Keratinocyte (primary cell): ENCODE results near the gene CABP4. TPM values are rescaled to one million over a fixed set of nuclear protein-coding genes. Genes with fewer than 3 reads are reported as not detected.

ENCODE experiments used
- DNase-seq: peaks from one replicate; pipeline ENCODE4 v3.0.0-alpha.2; 2011; ENCODE audit warnings: low read depth, missing footprints, low spot score
- FAIRE-seq: peaks from 2 replicates; lab custom pipeline; 2011; peaks lifted over from hg19 to GRCh38; lab: Jason Lieb, UNC
- H2AFZ ChIP-seq: 2 replicates; pipeline ENCODE4 v1.6.0; 2012; ENCODE audit warnings: low read length, control low read depth, inconsistent platforms; ENCODE audit not compliant: control insufficient read depth
- H3K27ac ChIP-seq: 2 replicates; pipeline ENCODE4 v1.5.1; 2011; ENCODE audit warnings: low read length; ENCODE audit not compliant: control insufficient read depth, insufficient read depth
- H3K27me3 ChIP-seq: 3 replicates; pipeline ENCODE4 v1.6.0; 2011; ENCODE audit warnings: low read length; ENCODE audit not compliant: control insufficient read depth, insufficient read depth; ENCODE audit errors: extremely low read depth
- H3K36me3 ChIP-seq, 2 experiments: 2 replicates in 1 of 2; 3 replicates in 1 of 2; pipeline ENCODE4 v1.5.1; 2011; ENCODE audit warnings: low read length in 2 of 2, mild to moderate bottlenecking in 1 of 2; ENCODE audit not compliant: control insufficient read depth in 2 of 2, insufficient read depth in 2 of 2; ENCODE audit errors: extremely low read depth in 1 of 2
- H3K4me1 ChIP-seq: 3 replicates; pipeline ENCODE4 v1.5.1; 2011; ENCODE audit warnings: low read length; ENCODE audit not compliant: control insufficient read depth, insufficient read depth; ENCODE audit errors: extremely low read depth
- H3K4me2 ChIP-seq: 3 replicates; pipeline ENCODE4 v1.6.0; 2011; ENCODE audit warnings: low read depth, low read length; ENCODE audit not compliant: control insufficient read depth, insufficient read depth; ENCODE audit errors: extremely low read depth
- H3K4me3 ChIP-seq, 3 experiments: fragments of 200-600 bp in 1 of 3; sonication (generic) in 1 of 3; 2 replicates in 2 of 3; 3 replicates in 1 of 3; pipeline ENCODE4 v1.5.1; 2011 to 2016; ENCODE audit warnings: low read length in 3 of 3, mild to moderate bottlenecking in 3 of 3, control low read depth in 2 of 3, inconsistent platforms in 1 of 3, low read depth in 1 of 3, mixed read lengths in 1 of 3, mixed run types in 1 of 3, moderate library complexity in 1 of 3; ENCODE audit not compliant: control insufficient read depth in 2 of 3, insufficient read depth in 2 of 3; ENCODE audit errors: extremely low read depth in 1 of 3
- H3K79me2 ChIP-seq: 2 replicates; pipeline ENCODE4 v1.6.0; 2012; ENCODE audit warnings: low read length; ENCODE audit not compliant: control insufficient read depth, insufficient read depth
- H3K9ac ChIP-seq: 3 replicates; pipeline ENCODE4 v1.6.0; 2011; ENCODE audit warnings: low read length; ENCODE audit not compliant: control insufficient read depth, insufficient read depth; ENCODE audit errors: extremely low read depth
- H3K9me1 ChIP-seq: 3 replicates; pipeline ENCODE4 v1.6.0; 2011; ENCODE audit warnings: low read length; ENCODE audit not compliant: control insufficient read depth, insufficient read depth; ENCODE audit errors: extremely low read depth
- H3K9me3 ChIP-seq: 2 replicates; pipeline ENCODE4 v1.5.1; 2012; ENCODE audit warnings: low read depth, low read length; ENCODE audit not compliant: control insufficient read depth
- H4K20me1 ChIP-seq: 3 replicates; pipeline ENCODE4 v1.6.0; 2011; ENCODE audit warnings: low read length; ENCODE audit not compliant: control insufficient read depth, insufficient read depth; ENCODE audit errors: extremely low read depth
- EZH2 ChIP-seq: IDR thresholded peaks from one replicate; pipeline ENCODE4 v1.6.1; 2012; ENCODE audit warnings: inconsistent platforms, mild to moderate bottlenecking, low read length, moderate library complexity
- dilution Hi-C: fragments of 300-500 bp; cut with MboI; formaldehyde crosslinking; loops from one replicate; pipeline ENCODE4 v1.7.0; 2020; ENCODE audit warnings: low sequenced_read_pairs; ENCODE audit not compliant: extremely low pct_ligation_motif_present
- polyA plus RNA-seq, 5 experiments: library from polyadenylated mRNA; depleted of rRNA in 3 of 5; stranded (reverse) in 3 of 5; stranded (forward) in 1 of 5; unstranded in 1 of 5; fragments of >200 nt; gene quantifications; 1 replicate in 1 of 5; 2 replicates in 3 of 5; 3 replicates in 1 of 5; pipeline versions ENCODE4 v1.2.1 to v1.2.3, GENCODE V29; 2011 to 2012; ENCODE audit warnings: missing spikeins in 2 of 5, low read depth in 1 of 5, low replicate concordance in 1 of 5
- TF ChIP-seq, protein P1 (sequence below), 3 experiments: IDR thresholded peaks in 1 of 3; conservative IDR thresholded peaks in 1 of 3; optimal IDR thresholded peaks in 1 of 3; 2 replicates in 2 of 3; 3 replicates in 1 of 3; pipeline versions ENCODE3 to v1.5.1; 2011; ENCODE audit warnings: low read length in 3 of 3, mild to moderate bottlenecking in 3 of 3, moderate library complexity in 2 of 3, control low read depth in 1 of 3, inconsistent platforms in 1 of 3; ENCODE audit not compliant: insufficient read depth in 2 of 3; ENCODE audit errors: extremely low read depth in 1 of 3

The CABP4 gene
- polyA plus RNA-seq, 1 donor (not counting 4 experiments of a cell fraction or from before 2014, with no cell fraction given), result not detected

- Histone ChIP-seq H4K20me1 (peaks cover 5% of the 10 kb centered on the region), H3K27me3 (no peaks in the 10 kb centered on the region), H3K9ac (no peak overlapping the region), H3K9me3 (no peaks in the 10 kb centered on the region), H2AFZ (no peak overlapping the region), H3K4me2 (no peak overlapping the region), H3K36me3 (peaks cover 12 to 29% of the 10 kb centered on the region in 2 experiments), H3K4me1 (peaks cover 6% of the 10 kb centered on the region), H3K9me1 (no peaks in the 10 kb centered on the region), H3K79me2 (peaks cover 15% of the 10 kb centered on the region), H3K4me3 (no peak overlapping the region), H3K27ac (no peak overlapping the region)
- FAIRE-seq (no peak), DNase-seq (no peak)
- dilution Hi-C loops, result no loop called here
- TF ChIP-seq EZH2, result no peak
- TF ChIP-seq, protein P1, sequence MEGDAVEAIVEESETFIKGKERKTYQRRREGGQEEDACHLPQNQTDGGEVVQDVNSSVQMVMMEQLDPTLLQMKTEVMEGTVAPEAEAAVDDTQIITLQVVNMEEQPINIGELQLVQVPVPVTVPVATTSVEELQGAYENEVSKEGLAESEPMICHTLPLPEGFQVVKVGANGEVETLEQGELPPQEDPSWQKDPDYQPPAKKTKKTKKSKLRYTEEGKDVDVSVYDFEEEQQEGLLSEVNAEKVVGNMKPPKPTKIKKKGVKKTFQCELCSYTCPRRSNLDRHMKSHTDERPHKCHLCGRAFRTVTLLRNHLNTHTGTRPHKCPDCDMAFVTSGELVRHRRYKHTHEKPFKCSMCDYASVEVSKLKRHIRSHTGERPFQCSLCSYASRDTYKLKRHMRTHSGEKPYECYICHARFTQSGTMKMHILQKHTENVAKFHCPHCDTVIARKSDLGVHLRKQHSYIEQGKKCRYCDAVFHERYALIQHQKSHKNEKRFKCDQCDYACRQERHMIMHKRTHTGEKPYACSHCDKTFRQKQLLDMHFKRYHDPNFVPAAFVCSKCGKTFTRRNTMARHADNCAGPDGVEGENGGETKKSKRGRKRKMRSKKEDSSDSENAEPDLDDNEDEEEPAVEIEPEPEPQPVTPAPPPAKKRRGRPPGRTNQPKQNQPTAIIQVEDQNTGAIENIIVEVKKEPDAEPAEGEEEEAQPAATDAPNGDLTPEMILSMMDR (optimal IDR thresholded peaks at IDR 0.05 in 1 of 3, IDR thresholded peaks at IDR 0.05 in 1 of 3, conservative IDR thresholded peaks at IDR 0.05 in 1 of 3; ENCODE audit: extremely low read depth in 1 of 3, insufficient read depth in 2 of 3, low read length in 3 of 3), result no peak
These were observed 16.8 kb upstream of the CABP4 start for GRCh38 chr11:67438158-67438902.

DNA sequence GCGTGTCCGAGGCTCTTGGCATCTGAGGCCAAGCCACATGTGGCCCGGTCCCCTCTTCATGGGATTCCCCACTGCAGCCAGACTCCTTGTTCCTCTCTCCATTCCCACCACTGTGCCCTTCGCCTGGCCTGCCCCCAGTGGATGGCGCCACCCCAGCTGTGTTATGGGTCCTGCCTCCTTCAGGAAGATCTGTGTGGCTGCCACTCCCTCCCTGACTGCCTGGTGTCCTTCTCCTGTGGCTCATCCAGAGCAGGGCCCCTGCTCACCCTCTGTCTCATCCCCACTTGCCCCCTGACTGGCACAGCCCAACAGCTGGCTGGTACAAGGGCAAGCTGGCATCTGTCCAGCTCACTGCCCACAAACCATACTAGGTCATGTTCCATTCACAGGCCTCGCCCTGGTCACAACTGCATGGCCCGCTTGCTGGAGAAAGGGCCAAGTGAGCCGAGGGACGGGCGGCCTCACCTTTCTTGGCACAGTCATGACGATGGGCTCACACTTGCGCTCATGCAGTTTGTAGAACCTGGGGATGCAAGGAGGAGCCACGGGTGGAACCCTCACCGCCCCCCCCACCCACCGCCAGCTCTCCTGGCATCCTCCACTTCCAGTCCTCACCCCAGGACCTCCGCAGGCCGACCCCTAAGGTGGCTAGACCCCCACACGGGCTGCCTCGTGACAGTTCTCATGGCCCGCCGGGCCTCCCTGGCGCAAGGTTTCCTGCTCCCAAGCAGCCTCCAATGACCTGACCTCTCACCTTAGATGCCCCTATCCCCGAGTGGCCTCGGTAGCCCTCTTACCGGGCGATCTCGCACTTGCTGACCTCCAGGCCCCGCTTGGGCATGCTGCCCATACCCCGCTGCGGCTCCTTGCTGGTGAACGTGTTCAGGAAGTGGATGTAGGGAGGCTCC, 15.6 kb upstream of the CABP4 start:
- Histone ChIP-seq H3K9me1 (no peaks in the 10 kb centered on the region), H3K27me3 (no peaks in the 10 kb centered on the region), H3K4me2 (no peak overlapping the region), H3K9me3 (no peaks in the 10 kb centered on the region), H3K4me3 (no peak overlapping the region), H3K9ac (no peak overlapping the region), H3K27ac (no peak overlapping the region), H3K36me3 (peaks cover under 1 to 17% of the 10 kb centered on the region in 2 experiments), H2AFZ (no peak overlapping the region), H3K79me2 (peaks cover 15% of the 10 kb centered on the region), H3K4me1 (peaks cover 6% of the 10 kb centered on the region), H4K20me1 (peaks cover 5% of the 10 kb centered on the region)
- dilution Hi-C loops, result no loop called here
- no peak for TF ChIP-seq EZH2
- TF ChIP-seq, protein P1 (optimal IDR thresholded peaks at IDR 0.05 in 1 of 3, IDR thresholded peaks at IDR 0.05 in 1 of 3, conservative IDR thresholded peaks at IDR 0.05 in 1 of 3; ENCODE audit: extremely low read depth in 1 of 3, insufficient read depth in 2 of 3, low read length in 3 of 3), result peak; percentile 40 to 71 (median 54)
- FAIRE-seq (no peak), DNase-seq (no peak)
